ENCODE measurements around the gene ETF1.

The ETF1 gene

DNA sequence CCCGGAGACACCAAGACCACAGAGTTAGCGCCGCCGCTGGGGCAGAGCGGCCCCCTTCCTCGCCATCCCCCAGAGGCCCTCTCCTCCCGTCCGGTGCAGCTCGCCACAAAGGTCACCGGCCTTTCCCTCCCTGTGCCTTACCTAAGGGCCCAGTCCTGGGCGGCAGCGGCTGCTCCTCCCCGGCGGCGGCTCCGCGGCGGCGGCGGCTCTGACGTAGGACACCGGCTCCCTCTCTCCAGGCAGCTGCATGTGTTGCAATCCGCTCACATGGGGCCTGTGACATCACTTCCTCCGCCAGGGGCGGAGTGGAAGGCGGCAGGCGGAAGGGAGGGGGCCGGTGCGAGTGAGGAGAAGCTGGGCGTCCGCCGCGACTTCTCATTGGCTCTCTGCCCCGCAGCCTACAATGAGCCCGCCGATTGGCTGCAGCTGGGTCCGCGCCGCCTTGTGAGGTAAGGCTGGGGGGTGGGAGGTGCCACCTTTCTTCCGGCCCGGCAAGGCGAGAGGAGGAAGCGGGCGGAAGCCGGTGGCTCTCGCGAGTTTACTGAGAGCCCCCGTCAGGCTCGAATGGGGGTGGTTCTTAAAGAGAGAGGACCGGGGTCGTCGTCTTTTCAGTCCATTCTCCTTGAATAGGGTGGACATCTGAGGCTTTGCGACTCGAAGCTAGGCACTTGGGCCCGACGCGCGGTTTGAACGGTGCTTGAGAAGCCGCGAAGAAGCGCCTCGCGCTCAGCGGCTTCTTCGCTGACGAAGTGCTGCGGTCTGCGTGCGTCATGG, at the start of gene ETF1:
TSS of gene ETF1 (minus strand) at position 281 of the 774 bp plus-strand sequence. CDS start 318 bp downstream, outside the sequence.
- DNase-seq = peak; percentile 92

DNA sequence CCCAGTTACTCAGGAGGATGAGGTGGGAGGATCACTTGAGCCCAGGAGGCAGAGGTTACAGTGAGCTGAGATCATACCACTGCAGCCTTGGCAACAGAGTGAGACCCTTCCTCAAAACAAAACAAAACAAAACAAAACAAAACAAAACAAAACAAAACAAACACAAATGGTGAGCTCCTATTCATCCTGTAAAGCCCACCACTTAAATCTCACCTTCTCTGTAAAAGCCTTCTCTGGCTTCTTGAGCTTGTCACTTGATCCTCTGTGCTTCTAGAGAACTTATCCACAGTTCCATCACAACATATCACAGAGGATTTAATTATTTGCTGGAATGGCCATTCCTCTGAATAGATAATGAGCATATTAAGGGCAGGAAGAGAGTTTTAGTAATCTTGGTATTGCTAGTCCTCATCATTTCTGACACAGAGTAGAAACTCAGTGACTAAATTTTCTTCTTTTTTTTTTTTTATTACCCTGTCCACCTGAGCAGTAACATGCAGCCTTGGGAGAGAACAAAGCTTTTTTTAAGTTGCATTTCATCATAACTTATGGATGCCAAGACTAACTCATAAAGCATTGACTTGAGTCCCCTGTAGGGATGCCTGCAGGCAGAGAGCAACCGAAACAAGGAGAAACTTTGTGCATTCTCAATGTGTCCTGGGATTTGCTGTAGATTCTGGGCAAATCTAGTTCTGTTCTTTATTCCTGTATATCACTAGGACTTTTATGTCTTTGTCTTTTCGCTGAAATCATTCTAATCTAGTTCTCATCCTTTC, 45.2 kb upstream of the ETF1 start:
- DNase-seq = no peak

DNA sequence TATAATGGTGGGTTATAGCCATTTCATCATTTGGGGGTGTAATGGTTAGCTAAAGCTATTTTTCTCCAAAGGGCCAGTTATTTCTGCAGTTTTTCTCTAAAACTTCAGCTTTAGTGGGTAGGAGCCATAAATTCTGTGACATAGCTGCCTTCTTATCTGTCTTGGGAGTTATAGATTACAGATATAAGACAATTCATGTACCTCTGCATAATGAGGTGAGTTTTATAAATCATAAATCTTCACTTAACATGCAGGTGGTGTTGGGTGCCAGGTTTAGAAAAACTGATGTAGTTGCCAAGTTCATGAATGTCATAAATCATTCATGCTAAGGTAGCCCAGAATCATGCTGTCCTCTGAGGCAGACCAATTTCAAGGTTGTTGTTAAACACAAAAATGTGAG, 42.1 kb upstream of the ETF1 start:
- DNase-seq = no peak

DNA sequence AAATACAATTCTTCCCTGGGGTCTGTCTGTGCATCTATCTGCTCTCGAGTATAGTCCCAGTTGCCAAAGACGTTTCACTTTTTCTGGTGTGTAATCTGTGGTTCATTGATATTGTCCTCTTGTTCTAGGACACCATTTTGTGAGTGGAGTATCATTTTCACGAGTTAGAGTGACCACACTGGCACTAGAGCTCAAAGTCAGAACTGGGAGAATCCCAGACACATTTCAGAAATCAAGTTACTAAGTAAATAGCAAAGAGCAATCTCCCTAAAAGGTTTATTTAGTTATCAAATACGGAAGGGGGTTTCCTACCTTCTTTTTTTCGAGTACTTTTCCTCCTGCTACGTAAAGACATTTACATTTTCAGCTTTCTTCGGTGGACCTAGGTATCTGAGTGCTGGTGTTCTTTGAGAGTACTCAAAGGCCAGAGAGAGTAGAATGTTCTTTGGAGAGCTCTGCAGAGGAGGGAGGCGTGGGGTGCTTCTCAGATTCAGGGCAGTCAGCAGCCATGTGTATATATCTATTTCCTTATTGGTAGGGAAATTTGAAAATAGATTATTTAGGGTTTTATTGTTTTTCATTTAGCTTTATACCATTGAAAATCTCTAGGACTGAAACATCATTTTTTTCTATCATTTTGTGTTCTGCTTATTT, 41.1 kb upstream of the ETF1 start:
- DNase-seq = no peak

DNA sequence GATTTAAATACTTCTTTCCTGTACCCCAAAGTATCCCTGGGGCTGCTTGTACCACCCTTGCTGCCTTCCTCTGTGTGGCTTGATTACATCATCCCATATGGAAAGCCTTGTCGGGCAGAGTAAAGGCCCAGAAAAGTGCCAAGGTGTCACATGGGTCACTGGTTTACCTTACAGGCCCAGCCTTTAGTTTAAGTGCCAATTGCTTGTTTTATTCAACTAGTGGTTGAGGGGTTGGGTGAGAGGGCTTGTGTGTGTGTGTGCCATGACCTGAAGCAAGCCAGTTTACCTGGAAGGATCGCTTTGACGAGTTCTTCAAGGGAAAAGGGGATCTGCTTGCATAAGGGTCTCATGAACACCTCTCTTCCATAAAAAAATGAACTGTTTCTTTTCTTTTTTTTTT, 39.9 kb upstream of the ETF1 start:
- DNase-seq = no peak

DNA sequence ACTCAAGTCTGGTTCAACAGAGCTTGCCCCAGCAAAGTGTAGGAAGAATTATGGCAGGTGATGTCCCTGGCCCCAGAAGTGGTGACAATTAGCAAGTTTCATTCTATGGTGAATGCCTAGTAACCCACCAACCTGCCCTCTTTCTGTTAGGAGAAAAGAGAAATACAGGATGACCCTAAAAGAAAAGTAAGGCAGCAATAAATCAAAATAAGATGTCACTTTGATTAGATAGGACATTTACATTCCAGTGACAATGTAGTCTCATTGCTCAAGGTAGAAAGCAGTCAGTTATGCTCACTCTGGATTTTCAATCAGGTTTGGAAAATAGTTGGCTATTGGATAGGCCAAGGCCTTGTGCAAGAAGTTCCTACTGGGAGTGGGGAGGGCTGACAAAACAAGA, 37.7 kb upstream of the ETF1 start:
- DNase-seq = no peak

DNA sequence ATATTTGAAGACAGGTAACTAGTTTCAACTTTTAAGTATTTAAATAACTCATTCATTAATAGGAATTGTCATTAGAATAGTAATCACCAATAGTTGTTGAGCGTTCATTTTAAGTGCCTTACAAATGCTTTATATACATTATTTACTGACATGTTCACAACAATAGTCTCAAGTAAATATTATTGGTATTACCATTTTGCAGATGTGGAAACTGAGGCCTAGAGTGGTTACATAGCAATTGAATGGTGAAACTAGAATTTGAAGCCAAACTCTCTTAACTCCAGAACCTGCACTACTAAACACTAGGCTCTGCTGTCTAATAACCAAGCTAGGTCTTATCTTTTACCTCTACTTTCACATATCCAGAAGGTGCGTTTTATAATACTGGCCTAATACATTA, 37.0 kb upstream of the ETF1 start:
- DNase-seq = no peak

DNA sequence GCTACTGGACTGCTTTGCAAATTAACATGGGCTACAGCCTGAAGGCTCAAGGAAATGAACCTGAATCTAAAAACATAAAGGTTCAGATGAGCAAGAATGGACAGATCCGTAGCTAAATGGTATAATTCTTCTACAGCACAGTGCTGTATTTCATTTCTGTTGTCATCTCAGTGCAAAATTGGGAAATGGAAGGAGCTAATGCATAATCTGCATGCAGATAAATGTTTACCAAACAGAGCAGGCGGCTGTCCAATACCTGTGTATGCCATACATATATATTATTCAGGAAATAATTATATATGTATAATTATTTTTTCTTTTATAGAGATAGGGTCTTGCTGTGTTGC, 36.5 kb upstream of the ETF1 start:
- no peak for DNase-seq

DNA sequence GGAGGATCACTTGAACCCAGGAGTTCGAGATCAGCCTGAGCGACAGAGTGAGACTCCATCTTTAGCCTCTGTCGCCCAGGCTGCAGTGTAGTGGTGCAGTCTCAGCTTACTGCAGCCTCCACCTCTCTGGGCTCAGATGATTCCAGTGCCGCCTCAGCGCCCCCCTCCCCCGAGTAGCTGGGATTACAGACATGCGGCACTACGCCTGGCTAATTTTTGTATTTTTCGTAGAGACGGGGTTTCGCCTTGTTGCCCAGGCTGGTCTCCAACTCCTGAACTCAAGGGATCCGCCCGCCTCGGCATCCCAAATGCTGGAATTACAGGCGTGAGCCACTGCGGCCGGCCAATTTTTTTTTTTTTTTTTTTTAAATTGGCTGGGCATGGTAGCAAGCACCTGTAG, 34.4 kb upstream of the ETF1 start:
- DNase-seq = no peak

DNA sequence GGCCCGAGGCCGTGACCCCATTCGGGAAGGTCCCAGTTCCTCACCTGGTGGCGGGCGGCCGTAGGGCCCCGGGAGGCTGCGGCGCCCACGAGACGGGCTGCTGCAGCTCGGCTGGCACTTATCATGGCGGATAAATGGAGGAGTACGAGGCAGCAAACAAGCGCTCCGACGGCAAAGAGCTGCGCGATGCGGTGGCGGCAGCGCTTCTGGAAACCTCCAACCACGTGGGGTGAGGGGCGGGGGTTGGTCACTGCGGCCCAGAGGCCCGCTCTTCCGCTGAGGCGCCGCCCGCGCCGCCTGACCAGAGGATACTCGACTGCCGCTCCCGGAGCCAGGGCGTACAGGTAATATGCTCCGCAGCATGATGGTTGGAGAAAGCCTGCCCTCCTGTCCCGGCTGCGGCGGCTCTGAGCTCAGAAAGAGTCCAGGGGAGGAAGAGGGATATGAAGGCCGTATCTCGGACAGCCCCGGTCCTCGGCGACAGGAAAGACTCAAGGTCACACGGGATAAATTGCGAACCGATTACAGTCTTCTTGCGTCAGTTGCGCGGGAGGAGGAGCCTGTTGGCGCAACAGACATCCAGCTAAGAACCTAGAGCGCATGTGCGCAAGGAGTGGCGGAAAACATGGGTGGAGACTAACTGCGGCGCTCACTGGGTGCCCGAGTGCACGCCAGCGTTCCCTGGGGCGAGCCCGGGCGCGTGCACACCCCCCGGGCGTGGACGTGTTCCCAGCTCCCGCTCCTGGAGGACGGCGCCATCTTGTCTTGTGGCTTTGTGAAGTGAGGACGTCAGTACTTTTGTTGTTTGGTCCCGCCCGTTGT, 32.4 kb upstream of the ETF1 start, which contains the start of gene HSPA9:
TSS of gene HSPA9 (minus strand) at position 208 of the 822 bp plus-strand sequence. CDS start at position 125, 83 bp downstream.
- peak; percentile 91 for DNase-seq

DNA sequence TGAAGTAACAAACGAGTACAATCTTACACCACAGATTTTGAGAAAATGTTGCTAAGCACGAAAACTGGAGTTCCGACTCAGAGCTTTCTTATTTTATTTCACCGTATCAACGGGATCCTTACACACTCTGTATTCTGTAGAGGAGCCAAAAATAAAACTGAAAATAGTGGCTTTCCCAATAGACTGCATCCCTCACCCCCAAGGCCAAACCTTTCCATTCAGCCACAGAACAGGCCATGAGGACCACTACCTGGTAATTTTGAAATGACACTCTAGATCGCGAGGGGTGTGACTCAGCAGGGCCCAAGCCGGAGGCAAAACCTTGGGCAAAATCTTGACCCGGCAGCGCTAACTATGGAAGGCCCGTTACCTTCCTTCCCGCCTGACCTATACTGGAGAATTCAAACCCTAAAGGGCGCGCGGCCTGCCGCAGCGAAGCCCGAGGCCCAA, 31.7 kb upstream of the ETF1 start:
- DNase-seq = no peak

DNA sequence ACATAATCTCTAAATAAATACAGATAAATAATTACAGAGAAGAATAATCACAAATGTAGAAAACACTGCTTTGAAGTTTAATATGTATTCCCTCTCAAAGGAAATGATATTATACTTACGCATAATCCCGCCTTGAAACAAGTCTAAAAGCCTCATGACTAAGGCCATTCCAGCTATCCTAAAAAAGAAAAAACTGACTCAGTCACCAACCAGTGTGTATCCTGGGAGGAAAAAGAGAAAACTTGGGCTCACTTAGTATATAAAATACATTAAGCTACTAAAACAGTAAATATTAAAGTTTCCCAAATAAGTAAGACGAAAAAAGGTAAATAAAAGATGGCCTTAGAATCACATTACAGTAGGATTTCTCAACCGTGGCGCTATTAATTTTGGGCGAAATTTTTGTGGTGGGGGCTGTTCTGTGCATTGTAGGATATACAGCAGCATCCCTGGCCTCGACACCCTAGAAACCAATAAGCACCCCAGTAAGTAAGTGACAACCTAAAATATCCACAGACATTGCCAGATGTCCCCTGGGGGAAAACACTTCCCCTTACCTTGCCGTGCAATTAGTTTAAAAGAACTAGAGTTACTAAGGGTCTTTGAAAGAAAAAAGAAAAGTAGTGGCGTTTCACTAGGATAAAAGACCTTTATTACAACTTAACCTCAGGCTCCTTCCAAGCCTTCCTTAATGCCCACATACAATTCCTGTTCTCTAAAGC, 31.1 kb upstream of the ETF1 start:
- no peak for DNase-seq

DNA sequence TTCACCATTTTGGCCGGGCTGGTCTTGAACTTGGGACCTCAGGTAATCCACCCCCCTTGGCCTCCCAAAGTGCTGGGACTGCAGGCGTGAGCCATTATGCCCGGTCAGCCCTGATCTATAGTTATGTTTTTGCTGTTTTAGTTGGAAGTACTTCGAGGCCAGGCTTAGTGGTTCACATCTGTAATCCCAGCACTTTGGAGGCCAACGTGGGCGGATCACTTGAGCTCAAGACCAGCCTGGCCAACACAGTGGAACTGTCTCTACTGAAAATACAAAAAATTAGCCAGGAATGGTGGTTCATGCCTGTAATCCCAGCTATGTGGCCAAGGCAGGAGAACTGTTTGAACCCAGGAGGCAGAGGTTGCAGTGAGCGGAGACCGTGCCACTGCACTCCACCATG, 30.2 kb upstream of the ETF1 start:
- no peak for DNase-seq

DNA sequence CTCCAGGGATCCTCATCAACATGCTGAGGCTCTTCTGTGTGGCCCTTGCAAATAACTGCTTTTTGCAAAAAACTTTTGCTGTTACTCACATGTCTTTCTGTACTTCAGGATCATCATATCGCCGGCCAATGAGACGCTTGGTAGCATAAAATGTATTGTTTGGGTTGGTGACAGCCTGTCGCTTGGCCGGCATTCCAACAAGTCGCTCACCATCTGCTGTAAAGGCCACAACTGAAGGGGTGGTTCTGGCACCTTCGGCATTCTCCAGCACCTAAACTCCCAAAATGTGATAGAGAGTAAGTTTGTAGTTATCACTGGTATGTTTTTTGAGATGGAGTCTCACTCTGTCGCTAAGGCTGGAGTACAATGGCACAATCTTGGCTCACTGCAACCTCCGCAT, 27.8 kb upstream of the ETF1 start:
- DNase-seq = no peak

DNA sequence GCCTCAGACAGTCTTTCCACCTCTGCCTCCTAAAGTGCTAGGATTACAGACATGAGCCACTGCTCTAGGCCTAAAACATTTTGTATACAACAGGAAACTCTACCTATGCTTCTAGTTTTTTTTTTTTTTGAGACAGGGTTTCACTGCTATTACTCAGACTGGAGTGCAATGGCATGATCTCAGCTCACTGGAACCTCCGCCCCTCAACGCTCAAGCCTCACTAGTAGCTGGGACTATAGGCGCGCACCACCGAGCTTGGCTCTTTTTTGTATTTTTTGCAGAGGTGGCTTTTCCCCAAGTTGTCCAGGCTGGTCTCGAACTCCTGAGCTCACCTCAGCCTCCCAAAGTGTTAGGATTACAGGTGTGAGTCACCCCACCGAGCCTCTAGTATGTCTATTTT, 26.7 kb upstream of the ETF1 start:
- no peak for DNase-seq

DNA sequence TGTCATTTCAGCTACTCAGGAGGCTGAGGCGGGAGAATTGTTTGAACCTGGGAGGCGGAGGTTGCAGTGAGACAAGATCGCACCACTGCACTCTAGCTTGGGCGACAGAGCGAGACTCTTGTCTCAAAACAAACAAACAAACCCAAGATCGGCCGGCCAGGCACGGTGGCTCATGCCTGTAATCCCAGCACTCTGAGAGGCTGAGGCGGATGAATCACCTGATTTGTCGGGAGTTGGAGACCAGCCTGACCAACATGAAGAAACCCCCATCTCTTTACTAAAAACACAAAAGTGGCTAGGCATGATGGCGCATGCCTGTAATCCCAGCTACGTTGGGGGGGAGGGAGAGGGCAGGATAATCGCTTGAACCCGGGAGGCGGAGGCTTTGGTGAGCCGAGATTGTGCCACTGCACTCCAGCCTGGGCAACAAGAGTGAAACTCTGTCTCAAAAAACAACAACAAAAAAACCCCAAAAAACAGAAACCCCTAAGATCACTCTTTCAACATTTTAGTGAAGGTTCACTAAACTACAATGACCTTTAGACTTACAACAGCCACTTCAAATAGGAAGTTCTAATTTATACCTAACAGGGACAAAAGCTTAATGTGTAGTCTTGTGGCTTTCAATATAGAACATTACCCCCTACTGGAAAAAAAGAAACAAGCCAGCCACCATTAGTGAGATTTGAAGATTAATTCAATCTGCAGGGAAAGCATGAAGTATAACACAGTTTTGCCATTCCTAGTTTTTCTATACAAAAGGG, 25.2 kb upstream of the ETF1 start:
- no peak for DNase-seq

DNA sequence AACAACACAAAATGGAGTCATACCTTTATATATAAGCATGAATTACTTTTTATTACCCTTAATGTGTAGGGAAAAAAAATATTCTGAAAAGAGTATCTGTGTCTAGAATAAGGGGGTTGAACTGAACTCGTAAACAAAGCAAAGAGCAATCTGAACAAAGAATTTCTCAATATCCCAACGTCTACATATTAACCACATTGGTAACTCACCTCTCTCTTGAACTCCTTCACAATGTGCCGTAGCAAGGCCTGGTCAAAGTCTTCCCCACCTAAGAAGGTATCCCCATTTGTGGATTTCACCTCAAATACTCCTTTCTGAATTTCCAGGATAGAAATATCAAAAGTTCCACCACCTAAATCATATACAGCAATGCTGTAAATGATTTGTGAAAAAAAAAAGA, 23.8 kb upstream of the ETF1 start:
- no peak for DNase-seq

DNA sequence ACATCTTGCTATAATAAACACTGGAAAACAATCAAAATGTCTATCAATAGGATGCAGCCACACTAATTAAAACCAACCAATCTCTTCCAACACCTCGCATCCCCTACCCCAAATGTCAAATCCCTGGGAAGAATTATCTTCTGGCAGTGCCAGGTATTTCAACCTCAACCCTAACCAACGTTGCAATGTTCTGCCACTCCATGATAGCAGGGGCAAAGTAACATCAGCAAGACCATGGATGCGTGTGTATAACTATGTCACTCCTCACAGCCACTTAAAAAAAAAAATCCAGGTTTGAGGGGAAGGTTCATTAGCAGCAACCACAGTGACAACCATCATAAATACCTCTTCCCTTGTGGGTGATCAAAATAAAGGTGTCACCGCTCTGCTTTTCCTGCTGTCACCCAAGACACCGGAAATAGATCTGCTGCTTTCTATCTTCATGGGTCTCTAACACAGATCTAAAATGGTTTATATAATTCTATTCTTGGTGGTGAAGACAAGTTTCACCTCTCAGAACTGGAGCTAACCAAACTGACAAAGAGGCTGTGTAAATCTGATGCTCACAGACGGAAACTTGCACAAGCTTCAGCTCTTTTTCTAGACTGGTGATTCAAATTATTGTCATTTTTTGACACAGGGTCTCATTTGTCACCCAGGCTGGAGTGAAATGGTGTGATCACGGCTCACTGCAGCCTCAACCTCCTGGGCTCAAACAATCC, 22.2 kb upstream of the ETF1 start:
- DNase-seq = no peak

DNA sequence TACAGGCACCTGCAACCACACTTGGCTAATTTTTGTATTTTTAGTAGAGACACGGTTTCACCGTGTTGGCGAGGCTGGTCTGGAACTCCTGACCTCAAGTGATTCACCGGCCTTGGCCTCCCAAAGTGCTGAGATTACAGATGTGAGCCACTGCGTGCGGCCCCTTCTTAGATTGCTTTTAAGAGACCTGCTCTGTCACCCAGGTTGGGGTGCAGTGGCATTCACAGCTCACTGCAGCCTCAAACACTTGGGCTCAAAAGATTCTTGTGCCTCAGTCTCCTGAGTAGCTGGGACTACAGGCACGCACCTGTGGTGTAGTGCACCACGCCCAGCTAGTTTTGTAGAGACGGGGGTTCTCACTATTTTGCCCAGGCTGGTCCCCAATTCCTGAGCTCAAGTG, 21.2 kb upstream of the ETF1 start:
- DNase-seq = no peak

DNA sequence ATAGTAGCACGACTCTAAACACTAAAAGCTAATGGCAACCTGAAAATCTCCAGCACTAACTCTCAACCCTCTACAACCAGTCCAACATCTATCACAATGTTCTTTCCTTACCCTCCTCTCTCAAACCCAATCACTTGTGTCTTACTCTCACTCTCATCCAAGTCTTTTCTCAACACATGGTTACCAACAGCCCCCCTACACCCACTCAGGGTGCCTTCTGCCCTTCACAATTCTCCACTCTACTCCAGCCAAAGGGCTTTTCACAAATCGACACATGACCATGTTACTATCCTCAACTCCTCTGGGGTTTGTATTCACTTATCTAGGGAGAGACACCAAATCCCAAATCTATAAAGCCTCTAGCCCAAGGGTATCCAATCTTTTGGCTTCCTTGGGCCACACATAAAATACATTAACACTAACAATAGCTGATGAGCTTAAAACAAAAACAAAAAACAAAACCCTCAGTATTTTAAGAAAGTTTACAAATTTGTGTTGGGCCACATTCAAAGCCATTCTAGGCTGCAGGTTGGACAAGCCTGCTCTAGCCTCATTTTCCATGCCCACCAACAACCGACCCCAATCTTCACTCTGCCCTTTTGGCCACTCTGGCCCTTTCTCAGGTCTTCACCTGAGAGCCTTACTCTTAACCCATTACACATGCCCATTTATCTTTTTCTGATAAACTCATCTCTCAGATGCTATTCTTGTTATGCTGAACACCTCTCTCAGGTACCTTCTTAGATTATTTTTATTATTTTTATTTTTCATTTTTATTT, 20.5 kb upstream of the ETF1 start:
- DNase-seq = no peak

All from DMS79 (cell line).